GM12865 (cell line): Measurements from ENCODE around the gene CSTPP1.

Experiments used
- DNase-seq: peaks from one replicate; pipeline ENCODE4 v3.0.0; 2010; ENCODE audit warnings: low read depth
- H3K4me3 ChIP-seq: 2 replicates; pipeline ENCODE4 v1.5.1; 2011; ENCODE audit warnings: mild to moderate bottlenecking, low read depth, low read length, control low read depth
- TF ChIP-seq, protein P1 (sequence below): IDR thresholded peaks from 2 replicates; pipeline ENCODE4 v1.5.1; 2011; ENCODE audit warnings: low read length, control low read depth, low read depth, inconsistent platforms; ENCODE audit not compliant: insufficient read depth; ENCODE audit errors: missing control alignments

Gene CSTPP1

DNA sequence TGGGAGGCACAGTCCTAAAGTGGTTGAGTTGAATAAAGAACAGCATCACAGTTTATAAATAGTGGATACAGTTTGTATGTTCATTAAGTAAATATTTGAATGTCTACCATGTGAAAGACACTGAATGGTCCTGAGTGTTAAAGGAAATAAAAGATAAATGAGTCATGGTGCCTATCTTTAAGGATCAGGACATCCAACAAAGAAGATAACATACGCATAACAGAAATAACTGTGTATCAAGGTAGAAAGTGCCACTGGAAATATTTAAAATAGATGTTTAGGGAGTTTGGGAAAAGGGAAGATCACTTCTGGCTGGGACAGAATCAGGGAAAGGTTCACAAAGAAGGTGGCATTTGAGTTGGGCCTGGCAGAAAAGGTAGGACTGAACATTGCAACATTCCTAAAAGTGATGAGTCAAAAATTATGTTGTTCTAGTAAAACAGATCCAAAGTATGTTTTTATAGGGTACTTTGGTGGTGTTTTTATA, 41.5 kb downstream of the CSTPP1 start:
- no peak overlapping the region for H3K4me3 ChIP-seq
- DNase-seq, result no peak
- TF ChIP-seq, protein P1, sequence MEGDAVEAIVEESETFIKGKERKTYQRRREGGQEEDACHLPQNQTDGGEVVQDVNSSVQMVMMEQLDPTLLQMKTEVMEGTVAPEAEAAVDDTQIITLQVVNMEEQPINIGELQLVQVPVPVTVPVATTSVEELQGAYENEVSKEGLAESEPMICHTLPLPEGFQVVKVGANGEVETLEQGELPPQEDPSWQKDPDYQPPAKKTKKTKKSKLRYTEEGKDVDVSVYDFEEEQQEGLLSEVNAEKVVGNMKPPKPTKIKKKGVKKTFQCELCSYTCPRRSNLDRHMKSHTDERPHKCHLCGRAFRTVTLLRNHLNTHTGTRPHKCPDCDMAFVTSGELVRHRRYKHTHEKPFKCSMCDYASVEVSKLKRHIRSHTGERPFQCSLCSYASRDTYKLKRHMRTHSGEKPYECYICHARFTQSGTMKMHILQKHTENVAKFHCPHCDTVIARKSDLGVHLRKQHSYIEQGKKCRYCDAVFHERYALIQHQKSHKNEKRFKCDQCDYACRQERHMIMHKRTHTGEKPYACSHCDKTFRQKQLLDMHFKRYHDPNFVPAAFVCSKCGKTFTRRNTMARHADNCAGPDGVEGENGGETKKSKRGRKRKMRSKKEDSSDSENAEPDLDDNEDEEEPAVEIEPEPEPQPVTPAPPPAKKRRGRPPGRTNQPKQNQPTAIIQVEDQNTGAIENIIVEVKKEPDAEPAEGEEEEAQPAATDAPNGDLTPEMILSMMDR, result no peak

DNA sequence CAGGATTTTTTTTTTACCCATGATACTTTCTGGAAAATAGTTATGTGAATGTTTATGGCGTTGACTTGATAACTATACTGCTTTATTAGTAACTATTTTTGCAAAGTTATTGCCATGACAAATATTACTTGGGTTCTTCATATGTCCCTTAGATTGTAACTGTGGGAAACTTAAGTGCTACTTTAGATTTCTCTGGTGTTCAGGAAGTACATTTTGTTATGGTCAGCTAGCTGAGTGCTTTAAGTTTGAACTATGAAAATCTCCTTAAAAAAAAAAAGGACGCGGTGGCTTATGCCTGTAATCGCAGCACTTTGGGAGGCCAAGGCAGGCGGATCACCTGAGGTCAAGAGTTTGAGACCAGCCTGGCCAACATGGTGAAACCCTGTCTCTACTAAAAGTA, 42.8 kb downstream of the CSTPP1 start:
- DNase-seq, result no peak
- TF ChIP-seq, protein P1, result no peak
- no peak overlapping the region for H3K4me3 ChIP-seq

DNA sequence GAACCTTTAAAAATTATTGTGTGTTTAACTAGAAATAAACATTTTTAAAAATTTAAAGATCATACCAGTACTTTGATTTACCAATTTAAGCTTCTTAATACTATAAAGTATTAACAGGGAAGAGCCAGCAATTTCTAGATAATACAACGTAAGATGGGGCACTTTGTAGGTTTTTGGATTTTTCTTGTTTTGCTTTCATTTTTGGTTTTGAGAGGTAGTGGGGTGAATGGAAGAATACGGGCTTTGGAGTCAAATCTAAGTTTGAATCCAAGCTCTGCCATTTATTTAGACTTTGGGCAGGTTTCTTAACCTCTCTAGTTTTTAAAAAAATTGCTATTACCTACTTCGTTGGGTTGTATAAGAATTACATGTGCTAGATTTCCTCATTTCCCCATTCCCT, 44.9 kb downstream of the CSTPP1 start:
- peak overlapping the region; percentile 38 for H3K4me3 ChIP-seq
- TF ChIP-seq, protein P1, result no peak
- no peak for DNase-seq

DNA sequence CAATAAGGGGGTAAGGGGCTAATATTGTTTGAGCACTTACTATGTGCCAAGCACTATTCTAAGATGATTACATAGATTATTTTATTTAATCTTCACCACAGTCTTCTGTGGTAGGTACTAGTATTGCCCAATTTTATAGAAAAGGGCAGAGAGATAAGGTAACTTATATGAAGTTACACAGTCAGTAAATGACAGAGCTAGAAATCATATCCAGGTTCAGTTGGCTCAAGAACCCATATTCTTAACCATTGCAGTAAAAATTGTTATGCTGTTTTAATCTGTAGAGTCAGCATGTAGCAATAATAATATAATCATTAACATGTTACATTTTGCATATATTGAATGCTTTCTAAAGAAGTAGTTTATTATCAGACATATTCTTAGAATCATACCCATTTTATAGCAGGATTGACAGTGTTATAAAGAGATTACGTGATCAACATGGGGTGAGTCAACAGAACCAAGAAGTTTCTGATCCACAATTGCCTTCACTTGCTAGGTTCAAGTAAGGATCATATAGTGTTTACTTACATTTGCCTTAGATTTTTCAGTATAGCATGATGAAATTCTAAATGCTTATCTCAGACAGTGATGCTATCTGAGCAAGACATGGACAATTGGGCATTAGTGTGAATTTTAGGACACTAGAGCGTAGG, 46.4 kb downstream of the CSTPP1 start:
- DNase-seq, result no peak
- TF ChIP-seq, protein P1, result no peak
- H3K4me3 ChIP-seq, result no peak overlapping the region

DNA sequence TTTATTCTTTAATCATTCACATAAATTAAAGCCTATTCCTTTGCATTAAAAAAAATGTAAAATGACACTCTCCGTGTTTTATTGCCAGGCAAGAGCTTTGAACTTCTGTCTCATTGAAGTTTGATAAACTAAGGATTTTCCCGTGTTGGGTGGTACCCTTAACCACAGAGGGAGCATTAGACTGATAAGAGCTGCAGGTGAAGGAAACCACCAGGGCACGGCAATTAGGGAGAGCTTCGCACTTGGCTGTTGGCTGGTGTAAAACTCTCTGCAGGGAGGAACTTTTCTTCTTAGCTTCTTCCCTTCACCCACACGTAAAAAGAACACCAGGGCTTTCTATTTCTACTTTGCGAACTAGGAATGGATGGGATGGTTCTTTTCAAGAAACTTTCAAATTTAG, 47.0 kb downstream of the CSTPP1 start:
- TF ChIP-seq, protein P1, result no peak
- no peak overlapping the region for H3K4me3 ChIP-seq
- DNase-seq, result no peak

DNA sequence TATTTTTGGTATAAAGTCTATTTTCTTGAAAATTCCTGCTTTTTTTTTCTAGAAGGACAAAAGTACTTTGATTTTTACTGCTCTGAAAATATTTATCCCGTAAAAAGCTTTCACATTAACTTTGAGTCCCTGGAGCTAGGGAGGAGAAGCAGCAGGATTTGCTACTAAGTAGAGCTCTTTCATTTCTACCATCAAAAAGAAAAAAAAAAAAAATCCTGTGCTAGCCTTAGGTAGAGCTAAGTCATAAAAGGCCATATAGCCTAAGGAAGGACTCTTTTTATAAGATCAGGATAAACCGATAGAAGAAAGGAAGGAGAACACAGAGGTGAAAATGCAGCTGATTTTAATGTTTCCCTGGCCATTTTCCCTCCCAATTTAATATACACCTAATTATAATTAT, 48.0 kb downstream of the CSTPP1 start:
- DNase-seq, result no peak
- H3K4me3 ChIP-seq, result no peak overlapping the region
- TF ChIP-seq, protein P1, result no peak

DNA sequence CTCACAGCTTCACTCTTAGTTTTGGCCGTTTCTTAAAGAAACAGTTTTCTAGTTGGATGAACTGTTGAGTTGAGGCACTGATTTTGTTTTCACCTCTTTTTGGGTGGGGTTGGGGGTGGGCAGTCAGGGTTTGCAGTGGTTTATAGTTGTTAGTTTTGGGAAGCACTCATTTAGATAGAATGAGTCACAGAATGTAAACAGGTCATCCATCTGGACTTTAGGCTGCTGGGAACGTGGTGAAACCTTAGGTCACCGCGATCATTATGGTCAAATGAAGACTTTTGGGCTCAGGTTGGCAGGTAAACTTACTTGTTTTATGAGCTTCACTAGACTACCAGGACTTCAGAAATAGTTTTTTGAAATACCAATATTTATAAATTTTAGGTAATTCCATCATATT, 48.4 kb downstream of the CSTPP1 start:
- TF ChIP-seq, protein P1, result no peak

More for the DNA sequence above, 48.4 kb downstream of the CSTPP1 start:
- no peak overlapping the region for H3K4me3 ChIP-seq
- no peak for DNase-seq
